Endothelial cell of umbilical vein (primary cell): ENCODE measurements around the gene HIVEP3. TPM values are rescaled to one million over a fixed set of nuclear protein-coding genes. Genes with fewer than 3 reads are reported as not detected.

ENCODE experiments used
- BruUV-seq: library from RNA; stranded (reverse); fragments of 400-500 nt; replicated peaks from 2 replicates; lab custom pipeline; 2021; lab: Mats Ljungman, UMichigan
- CTCF ChIA-PET: fragments of 300-600, 350-600 bp; sonication (Branson Sonifier 250); formaldehyde crosslinking; loops from one replicate; lab custom pipeline; 2021; ENCODE audit warnings: antibody characterized with exemption, inconsistent platforms; lab: Charles Lee
- POLR2A ChIA-PET: fragments of 300-600, 350-600 bp; sonication (Branson Sonifier 250); formaldehyde crosslinking; loops from one replicate; lab custom pipeline; 2021; ENCODE audit warnings: antibody characterized with exemption, inconsistent platforms; lab: Charles Lee
- DNase-seq: peaks from one replicate; pipeline ENCODE4 v3.0.0-alpha.2; 2011; ENCODE audit warnings: low read depth, low spot score
- FAIRE-seq: peaks from 2 replicates; lab custom pipeline; 2011; peaks lifted over from hg19 to GRCh38; lab: Jason Lieb, UNC
- H2AFZ ChIP-seq: 2 replicates; pipeline ENCODE4 v1.6.0; 2012; ENCODE audit warnings: low read depth, low read length, control low read depth, inconsistent platforms
- H3K27ac ChIP-seq: 2 replicates; pipeline ENCODE4 v1.5.1; 2011; ENCODE audit warnings: low read depth, mild to moderate bottlenecking, control low read depth, low read length, moderate library complexity; ENCODE audit not compliant: insufficient read depth
- H3K27me3 ChIP-seq, 2 experiments: 2 replicates each; pipeline versions ENCODE4 v1.6.0 to v1.6.1; 2011; ENCODE audit warnings: low read length in 2 of 2, mixed read lengths in 1 of 2; ENCODE audit not compliant: control insufficient read depth in 2 of 2, insufficient read depth in 2 of 2
- H3K36me3 ChIP-seq, 2 experiments: 2 replicates in 1 of 2; 3 replicates in 1 of 2; pipeline ENCODE4 v1.5.1; 2011; ENCODE audit warnings: low read length in 2 of 2, mild to moderate bottlenecking in 1 of 2, moderate library complexity in 1 of 2; ENCODE audit not compliant: control insufficient read depth in 2 of 2, insufficient read depth in 2 of 2; ENCODE audit errors: extremely low read depth in 1 of 2
- H3K4me1 ChIP-seq: 3 replicates; pipeline ENCODE4 v1.5.1; 2011; ENCODE audit warnings: mild to moderate bottlenecking, low read length; ENCODE audit not compliant: control insufficient read depth, insufficient read depth; ENCODE audit errors: extremely low read depth
- H3K4me2 ChIP-seq: 2 replicates; pipeline ENCODE4 v1.6.1; 2011; ENCODE audit warnings: low read length, control low read depth, mixed read lengths; ENCODE audit not compliant: insufficient read depth
- H3K4me3 ChIP-seq, 3 experiments: fragments of 200-600 bp in 1 of 3; sonication (generic), shearing (Covaris generic) in 1 of 3; replicated peaks in 1 of 3; 2 replicates each; pipeline ENCODE4 v1.5.1; 2011 to 2016; ENCODE audit warnings: control low read depth in 3 of 3, low read length in 3 of 3, mild to moderate bottlenecking in 2 of 3, inconsistent platforms in 1 of 3, low read depth in 1 of 3, moderate library complexity in 1 of 3; ENCODE audit not compliant: insufficient read depth in 1 of 3
- H3K79me2 ChIP-seq: 2 replicates; pipeline ENCODE4 v1.6.0; 2012; ENCODE audit warnings: low read length, inconsistent platforms; ENCODE audit not compliant: control insufficient read depth, insufficient read depth
- H3K9ac ChIP-seq: replicated peaks from 2 replicates; pipeline ENCODE3; 2011; ENCODE audit warnings: low read length, control low read depth; ENCODE audit not compliant: insufficient read depth; ENCODE audit errors: extremely low read depth
- H3K9me1 ChIP-seq: replicated peaks from 3 replicates; pipeline ENCODE4 v1.6.0; 2011; ENCODE audit warnings: mild to moderate bottlenecking, low read length; ENCODE audit not compliant: control insufficient read depth, insufficient read depth; ENCODE audit errors: extremely low read depth
- H3K9me3 ChIP-seq: replicated peaks from 2 replicates; pipeline ENCODE4 v1.5.1; 2012; ENCODE audit warnings: low read length, inconsistent platforms; ENCODE audit not compliant: control insufficient read depth, insufficient read depth
- H4K20me1 ChIP-seq: replicated peaks from 2 replicates; pipeline ENCODE3; 2011; ENCODE audit warnings: mild to moderate bottlenecking, low read length; ENCODE audit not compliant: control insufficient read depth, insufficient read depth; ENCODE audit errors: extremely low read depth
- CTCF ChIP-seq, 2 donors: IDR thresholded peaks; 1 replicate in 1 of 2; 2 replicates in 1 of 2; pipeline ENCODE4 v1.5.1; 2011; ENCODE audit warnings: low read length in 2 of 2, mild to moderate bottlenecking in 2 of 2, moderate library complexity in 2 of 2, control low read depth in 1 of 2, inconsistent platforms in 1 of 2, low read depth in 1 of 2; ENCODE audit not compliant: insufficient read depth in 1 of 2; ENCODE audit errors: extremely low read depth in 1 of 2
- EZH2 ChIP-seq: IDR thresholded peaks from 2 replicates; pipeline ENCODE4 v1.6.1; 2012; ENCODE audit warnings: borderline replicate concordance, low read depth, mild to moderate bottlenecking, moderate library complexity, low read length, inconsistent platforms; ENCODE audit not compliant: severe bottlenecking
- FOS ChIP-seq: IDR thresholded peaks from 2 replicates; pipeline ENCODE4 v1.6.1; 2011; ENCODE audit warnings: mild to moderate bottlenecking, low read length, moderate library complexity, borderline replicate concordance; ENCODE audit not compliant: insufficient read depth
- GATA2 ChIP-seq: IDR thresholded peaks from 2 replicates; pipeline ENCODE4 v1.7.0; 2011; ENCODE audit warnings: low read depth, mild to moderate bottlenecking, moderate library complexity, mixed read lengths, low read length; ENCODE audit not compliant: insufficient read length, insufficient read depth
- JUN ChIP-seq: IDR thresholded peaks from 2 replicates; pipeline ENCODE4 v1.6.1; 2011; ENCODE audit warnings: borderline replicate concordance, low read depth; ENCODE audit not compliant: insufficient read length, insufficient read depth
- MAX ChIP-seq: IDR thresholded peaks from 2 replicates; pipeline ENCODE4 v1.6.1; 2011; ENCODE audit not compliant: insufficient read depth, insufficient read length
- MYC ChIP-seq: IDR thresholded peaks from one replicate; pipeline ENCODE4 v1.6.1; 2011; ENCODE audit warnings: mild to moderate bottlenecking, low read depth, low read length
- POLR2A ChIP-seq: IDR thresholded peaks from 2 replicates; pipeline ENCODE4 v1.6.1; 2012; ENCODE audit warnings: low read depth, mild to moderate bottlenecking, control low read depth, low read length
- POLR2AphosphoS5 ChIP-seq: IDR thresholded peaks from 2 replicates; pipeline ENCODE4 v1.6.1; 2012; ENCODE audit warnings: low read depth, mild to moderate bottlenecking, control low read depth, low read length, moderate library complexity; ENCODE audit not compliant: insufficient read depth
- dilution Hi-C: fragments of 300-500 bp; cut with MboI; formaldehyde crosslinking; loops from one replicate; pipeline ENCODE4 v1.15.0; 2019; ENCODE audit warnings: low sequenced_read_pairs; ENCODE audit not compliant: extremely low pct_ligation_motif_present
- intact Hi-C: fragments of 100-400 bp; cut with micrococcal nuclease; formaldehyde crosslinking; loops from one replicate; pipeline ENCODE4 v1.10.0; 2022
- polyA plus RNA-seq, 4 experiments: library from polyadenylated mRNA; depleted of rRNA in 3 of 4; stranded (reverse) in 3 of 4; unstranded in 1 of 4; fragments of >200 nt; gene quantifications; 2 replicates each; pipeline versions ENCODE4 v1.2.1 to v1.2.3, GENCODE V29; 2011 to 2012; ENCODE audit warnings: missing spikeins in 1 of 4
- total RNA-seq: library from RNA; stranded (reverse); gene quantifications from 2 replicates; pipeline ENCODE4 v1.2.3, GENCODE V29; 2021

Gene HIVEP3
- total and polyA plus RNA-seq, 2 donors (not counting 3 experiments of a cell fraction or from before 2014, with no cell fraction given): 3.4 to 4.0 TPM

- Histone ChIP-seq H3K79me2 (no peaks in the 10 kb centered on the region), H3K9ac (no peak overlapping the region), H3K4me2 (no peak overlapping the region), H3K9me3 (no peaks in the 10 kb centered on the region), H3K36me3 (no peaks in the 10 kb centered on the region), H2AFZ (no peak overlapping the region), H3K4me3 (no peak overlapping the region), H3K27me3 (no peaks in the 10 kb centered on the region), H3K4me1 (peaks cover 5% of the 10 kb centered on the region), H4K20me1 (no peaks in the 10 kb centered on the region), H3K9me1 (no peaks in the 10 kb centered on the region), H3K27ac (no peak overlapping the region)
- ChIA-PET POLR2A (no interaction called here), CTCF (no interaction called here)
- dilution Hi-C loops: no loop called here
- FAIRE-seq: no peak
- intact Hi-C loops: no loop called here
- DNase-seq: no peak
- TF ChIP-seq FOS (no peak), POLR2A (no peak), POLR2AphosphoS5 (no peak), GATA2 (no peak), MYC (no peak), JUN (no peak), CTCF (IDR thresholded peaks at IDR 0.05; ENCODE audit: extremely low read depth in 1 of 2, insufficient read depth in 1 of 2, low read depth in 1 of 2, low read length in 2 of 2) (no peak), EZH2 (no peak), MAX (no peak)
- BruUV-seq: no TSS peak
Observed at GRCh38 chr1:41773144-41773591, 145.6 kb downstream of the HIVEP3 start.
